ENCODE measurements around the gene RNF115.

GRCh38 chr1:145795257-145795881 lies 28.5 kb downstream of the RNF115 start:
- TF ChIP-seq BRF2 (CRISPR knock-in tag; IDR thresholded peaks at IDR 0.05) (no peak), RXRA (CRISPR knock-in tag; IDR thresholded peaks at IDR 0.05) (no peak)

Data from HepG2 (cell line).